Endometrial microvascular endothelial cells (primary cell): ENCODE measurements around the gene ATP5PD. TPM values are rescaled to one million over a fixed set of nuclear protein-coding genes. Genes with fewer than 3 reads are reported as not detected.

ENCODE experiments used
- in situ Hi-C: cut with HindIII; loops from 2 replicates; pipeline ENCODE4 v1.10.0; 2017; ENCODE audit warnings: low sequenced_read_pairs, low pct_unique_long_range_greater_than_20kb; ENCODE audit errors: inconsistent ontology term
- total RNA-seq: library from RNA; depleted of rRNA; stranded (reverse); fragments of >200 nt; gene quantifications from one replicate; pipeline ENCODE4 v1.2.3, GENCODE V29; 2015; ENCODE audit errors: inconsistent ontology term

Gene ATP5PD
- total RNA-seq, 1 donor from 2014 or later, result 296 TPM

DNA sequence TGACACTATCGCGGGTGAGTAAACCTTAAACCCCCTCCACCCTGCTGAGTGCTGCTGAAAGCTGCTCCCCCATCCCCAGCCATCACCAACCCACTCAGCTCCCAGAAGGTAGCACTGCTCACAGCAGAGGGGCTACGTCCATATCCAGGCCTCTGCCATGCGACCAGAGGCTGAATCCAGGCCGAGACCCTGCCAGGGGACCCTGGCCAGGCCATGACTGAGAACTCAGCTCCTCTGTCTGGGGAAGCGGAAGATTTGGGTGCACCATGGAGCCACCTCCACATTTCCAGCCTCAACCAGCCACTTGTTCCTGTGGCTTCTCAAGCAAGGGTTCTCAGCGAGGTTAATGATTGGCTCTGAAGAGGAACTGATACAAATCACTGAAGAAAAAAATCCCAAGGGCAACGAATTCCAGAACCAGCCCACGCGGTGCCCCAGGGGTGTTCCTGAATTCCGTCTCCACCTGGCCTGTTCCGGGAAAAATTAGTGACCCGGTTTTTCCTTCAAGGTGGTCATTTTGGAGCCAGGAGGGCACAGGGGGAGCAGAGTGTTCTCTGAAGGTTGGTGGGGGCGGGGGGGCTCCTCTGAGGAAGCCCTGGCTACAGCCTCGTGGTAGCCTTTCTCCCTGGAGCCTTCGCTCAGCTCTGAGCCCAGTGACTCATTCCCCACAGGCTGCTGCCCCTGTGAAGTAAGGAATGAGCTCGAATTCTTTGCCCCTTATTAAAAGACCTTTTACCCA lies 31.7 kb upstream of the ATP5PD start:
- in situ Hi-C loops, result no loop called here

DNA sequence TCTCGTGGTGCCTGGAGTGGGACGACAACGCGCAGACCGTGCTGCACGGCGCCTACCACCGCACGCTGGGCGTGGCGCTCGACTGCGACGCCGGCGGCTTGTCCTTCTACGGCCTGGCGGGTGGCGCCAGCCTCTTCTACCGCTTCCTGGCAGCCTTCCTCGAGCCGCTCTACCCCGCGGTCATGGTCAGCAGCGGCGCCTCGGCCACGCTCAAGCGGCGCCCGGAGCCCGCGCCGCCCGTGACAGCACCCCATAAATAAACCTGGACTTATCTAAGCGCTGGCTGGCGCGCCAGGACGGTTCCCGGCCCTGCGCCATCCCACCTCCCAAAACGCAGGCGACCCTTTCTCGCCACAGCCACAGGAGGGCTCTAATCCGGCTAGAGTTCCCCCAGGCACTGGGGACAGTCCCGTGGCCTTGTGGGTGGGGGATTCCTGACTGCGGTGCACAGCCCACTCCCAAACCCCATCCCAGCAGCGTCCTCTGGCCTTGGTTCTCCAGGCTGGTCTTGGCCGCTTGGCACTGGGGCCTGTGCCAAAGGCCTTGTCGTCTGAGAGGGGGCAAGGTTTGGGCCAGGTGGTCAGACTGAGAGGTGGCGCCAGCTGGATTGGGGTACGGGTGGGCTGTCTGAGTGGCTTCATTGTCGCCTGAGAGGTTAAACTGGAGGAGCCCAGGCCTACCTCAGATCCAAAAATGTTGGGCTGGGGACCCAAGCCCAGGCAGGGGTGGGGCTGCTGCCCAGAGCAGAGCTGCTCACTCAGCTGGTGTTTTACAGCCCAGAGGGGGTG lies 30.9 kb upstream of the ATP5PD start:
- in situ Hi-C loops, result no loop called here

GRCh38 chr17:75077072-75077495 lies 30.3 kb upstream of the ATP5PD start:
- in situ Hi-C loops, result no loop called here

GRCh38 chr17:75075597-75076336 lies 29.0 kb upstream of the ATP5PD start:
- in situ Hi-C loops, result no loop called here

DNA sequence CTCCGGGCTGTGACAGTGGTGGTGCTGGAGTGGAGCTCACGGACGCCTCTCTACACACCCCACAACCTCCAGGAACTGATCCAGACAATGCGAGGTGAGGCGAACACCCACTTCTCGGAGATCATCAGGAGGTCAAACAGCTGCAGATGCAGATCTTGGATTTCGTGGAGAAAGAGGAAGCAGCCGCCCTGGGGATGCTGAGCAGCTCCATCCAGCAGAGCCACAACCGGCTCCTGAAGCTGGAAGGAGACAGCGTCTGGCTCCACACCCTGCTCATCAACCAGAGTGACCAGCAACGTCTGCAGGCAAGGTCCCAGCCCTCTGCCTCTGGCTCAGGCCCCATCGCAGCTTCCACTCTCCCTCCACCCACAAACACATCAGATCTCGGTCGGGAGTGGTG lies 27.8 kb upstream of the ATP5PD start:
- in situ Hi-C loops, result loop anchor here (25.0 kb wide), 1 partner anchor 138 kb away; the partner anchor contains the start of gene NUP85

DNA sequence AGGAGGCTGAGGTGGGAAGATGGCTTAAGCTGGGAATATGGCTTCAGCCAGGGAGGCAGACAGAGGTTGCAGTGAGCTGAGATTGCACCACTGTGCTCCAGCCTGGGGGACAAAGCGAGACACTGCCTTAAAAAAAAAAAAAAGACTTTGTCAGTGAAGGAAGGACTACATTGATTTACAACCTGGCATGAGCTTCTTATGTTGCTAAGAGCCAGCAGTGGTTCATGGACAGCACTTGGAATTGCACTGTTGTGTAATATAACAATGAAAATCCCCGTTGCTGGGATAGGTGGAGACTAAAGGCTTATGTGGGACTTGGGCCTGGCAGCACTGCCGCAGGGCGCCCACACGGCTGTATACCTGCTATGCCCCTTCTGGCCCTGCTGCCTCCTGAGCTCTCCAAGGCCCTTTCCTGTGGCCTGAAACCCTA lies 26.9 kb upstream of the ATP5PD start:
- in situ Hi-C loops, result loop anchor here (25.0 kb wide), 1 partner anchor 139 kb away; the partner anchor contains the start of gene NUP85

- in situ Hi-C loops, result loop anchor here (25.0 kb wide), 1 partner anchor 139 kb away; the partner anchor contains the start of gene NUP85
These were observed 26.1 kb upstream of the ATP5PD start for GRCh38 chr17:75072909-75073308.

DNA sequence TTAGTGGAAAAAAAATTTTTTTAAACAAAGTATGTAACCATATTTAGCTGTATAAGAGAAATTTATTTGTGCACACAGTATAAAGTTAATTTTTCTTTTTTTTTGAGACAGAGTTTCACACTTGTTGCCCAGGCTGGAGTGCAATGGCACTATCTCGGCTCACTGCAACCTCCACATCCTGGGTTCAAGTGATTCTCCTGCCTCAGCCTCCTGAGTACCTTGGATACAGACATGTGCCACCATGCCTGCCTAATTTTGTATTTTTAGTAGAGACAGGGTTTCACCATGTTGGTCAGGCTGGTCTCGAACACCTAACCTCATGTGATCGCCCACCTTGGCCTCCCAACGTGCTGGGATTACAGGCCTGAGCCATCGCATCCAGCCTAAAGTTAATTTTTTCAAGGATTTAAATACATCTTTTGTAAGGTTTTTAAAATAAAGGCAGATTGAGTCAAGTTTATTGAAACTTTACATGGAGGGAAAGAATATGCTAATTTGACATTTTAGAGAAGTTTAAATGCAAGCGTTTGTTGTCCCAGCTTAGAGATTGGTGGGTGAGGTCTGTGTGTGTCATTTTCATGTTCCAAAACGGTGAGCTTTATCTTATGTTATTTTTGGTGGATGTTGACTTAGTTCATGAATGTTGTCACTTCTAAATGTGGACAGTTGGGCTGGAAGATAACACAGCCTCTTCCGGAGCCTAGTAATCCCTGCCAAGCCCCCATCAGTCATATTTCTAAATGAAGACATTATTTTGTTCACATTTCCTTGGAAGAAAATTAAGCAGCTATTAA lies 24.9 kb upstream of the ATP5PD start:
- in situ Hi-C loops, result loop anchor here (25.0 kb wide), 1 partner anchor 141 kb away; the partner anchor contains the start of gene NUP85

- in situ Hi-C loops, result loop anchor here (25.0 kb wide), 1 partner anchor 143 kb away; the partner anchor contains the start of gene NUP85
These were observed 23.0 kb upstream of the ATP5PD start for GRCh38 chr17:75069783-75070182.

DNA sequence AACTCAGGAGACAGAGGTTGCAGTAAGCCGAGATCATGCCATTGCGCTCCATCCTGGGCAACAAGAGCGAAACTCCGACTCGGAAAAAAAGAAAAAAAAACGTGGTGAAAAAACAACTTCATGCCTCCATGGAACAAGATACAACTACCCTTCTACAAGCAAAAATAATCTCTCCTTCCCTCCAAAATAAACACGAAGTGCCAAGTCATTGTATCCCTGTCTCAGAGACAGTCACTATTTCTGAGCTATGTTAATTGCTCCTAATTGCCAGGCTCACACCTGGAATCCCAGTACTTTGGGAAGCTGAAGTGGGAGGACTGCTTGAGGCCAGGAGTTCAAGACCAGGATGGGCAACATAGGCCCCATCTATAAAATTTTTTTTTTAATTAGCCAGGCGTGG lies 22.0 kb upstream of the ATP5PD start:
- in situ Hi-C loops, result loop anchor here (25.0 kb wide), 1 partner anchor 144 kb away; the partner anchor contains the start of gene NUP85

DNA sequence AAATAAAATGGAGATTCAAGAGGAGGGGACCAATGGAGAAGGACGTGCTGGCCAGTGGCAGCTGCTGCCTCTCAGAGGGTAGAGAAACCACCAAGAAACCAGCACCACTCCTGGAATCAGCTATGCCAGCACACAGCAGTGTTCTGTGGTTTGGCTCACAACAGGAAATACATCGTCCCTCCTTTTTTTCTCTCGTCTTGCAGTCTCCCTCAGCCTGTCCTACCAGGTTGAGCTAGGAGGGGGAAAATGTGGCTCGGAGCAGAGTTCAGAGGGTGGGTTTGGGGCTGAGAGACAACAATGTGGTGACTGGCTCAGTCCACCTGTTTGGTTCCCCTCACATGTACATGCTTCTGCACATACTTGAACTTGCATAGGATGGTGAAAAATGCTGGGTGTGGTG lies 21.1 kb upstream of the ATP5PD start:
- in situ Hi-C loops, result loop anchor here (25.0 kb wide), 1 partner anchor 144 kb away; the partner anchor contains the start of gene NUP85

DNA sequence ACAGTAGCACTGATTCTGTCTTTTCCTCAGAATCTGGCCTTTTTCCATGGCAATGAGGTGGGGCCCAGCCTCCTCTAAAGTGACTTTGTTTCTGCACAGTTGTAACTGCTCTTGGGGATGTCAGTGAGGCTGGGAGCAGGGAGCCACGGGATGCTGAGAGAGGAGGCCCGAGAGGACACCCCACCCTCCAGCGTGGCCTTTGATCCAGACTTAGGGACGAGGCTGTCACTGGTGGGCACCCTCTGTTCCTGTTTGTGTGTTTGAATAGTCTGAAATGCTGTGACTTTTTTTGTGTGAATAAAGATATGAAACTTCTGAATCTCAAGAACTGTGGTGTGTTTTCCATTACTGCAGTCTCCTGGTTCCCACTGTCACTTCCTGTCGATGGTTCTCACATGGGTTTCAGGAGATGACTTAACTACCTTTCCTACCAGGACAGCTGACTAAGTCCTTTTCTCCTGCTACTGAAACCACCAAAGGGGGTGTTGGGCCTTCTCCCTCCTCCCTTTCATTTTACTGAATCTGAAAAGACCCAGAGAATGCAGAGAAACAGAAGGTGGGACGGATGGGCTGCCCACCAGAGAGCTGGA lies 18.9 kb upstream of the ATP5PD start:
- in situ Hi-C loops, result loop anchor here (25.0 kb wide), 1 partner anchor 147 kb away; the partner anchor contains the start of gene NUP85

GRCh38 chr17:75064867-75065561 lies 18.2 kb upstream of the ATP5PD start:
- in situ Hi-C loops, result loop anchor here (25.0 kb wide), 1 partner anchor 147 kb away; the partner anchor contains the start of gene NUP85

- in situ Hi-C loops, result loop anchor here (25.0 kb wide), 1 partner anchor 148 kb away; the partner anchor contains the start of gene NUP85
These were observed 17.7 kb upstream of the ATP5PD start for GRCh38 chr17:75064460-75064859.

GRCh38 chr17:75064040-75064439 lies 17.3 kb upstream of the ATP5PD start:
- in situ Hi-C loops, result loop anchor here (25.0 kb wide), 1 partner anchor 148 kb away; the partner anchor contains the start of gene NUP85

- in situ Hi-C loops, result loop anchor here (25.0 kb wide), 1 partner anchor 149 kb away; the partner anchor contains the start of gene NUP85
These were observed 16.9 kb upstream of the ATP5PD start for GRCh38 chr17:75063626-75064025.

DNA sequence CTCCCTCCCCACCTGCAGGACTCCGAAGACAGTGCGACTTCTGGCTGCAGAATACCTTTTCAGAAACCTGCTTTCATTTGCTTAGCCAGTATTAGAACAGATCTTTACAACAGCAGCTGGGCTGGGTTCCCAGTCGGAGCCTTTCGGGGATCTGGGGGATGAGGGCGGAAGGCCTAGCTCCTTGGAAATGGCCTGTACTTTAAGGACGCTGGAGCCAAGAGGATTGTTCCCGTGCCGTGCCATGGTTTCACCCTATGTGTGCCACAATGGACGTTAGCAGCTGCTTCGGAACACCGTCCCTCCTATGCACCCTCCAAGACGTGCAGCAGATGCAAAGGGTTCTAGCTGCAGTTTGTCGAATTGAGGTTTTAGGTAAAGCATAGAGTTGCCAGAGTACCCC lies 16.4 kb upstream of the ATP5PD start:
- in situ Hi-C loops, result loop anchor here (25.0 kb wide), 1 partner anchor 149 kb away; the partner anchor contains the start of gene NUP85
